Smooth muscle cell of the brain vasculature (primary cell): ENCODE data around the gene CEACAM21.
A peak's percentile ranks its signal among the peaks of the same experiment; 100 is the strongest.
"Not testable (repeated sequence)": the region's sequence is repeated elsewhere in the genome, so short reads cannot be mapped to it uniquely, and the experiment has no call there.

Experiments used
- DNase-seq: peaks from one replicate; pipeline ENCODE4 v3.0.0-alpha.2; 2012; ENCODE audit warnings: low read depth, low spot score

CEACAM21 gene

DNA sequence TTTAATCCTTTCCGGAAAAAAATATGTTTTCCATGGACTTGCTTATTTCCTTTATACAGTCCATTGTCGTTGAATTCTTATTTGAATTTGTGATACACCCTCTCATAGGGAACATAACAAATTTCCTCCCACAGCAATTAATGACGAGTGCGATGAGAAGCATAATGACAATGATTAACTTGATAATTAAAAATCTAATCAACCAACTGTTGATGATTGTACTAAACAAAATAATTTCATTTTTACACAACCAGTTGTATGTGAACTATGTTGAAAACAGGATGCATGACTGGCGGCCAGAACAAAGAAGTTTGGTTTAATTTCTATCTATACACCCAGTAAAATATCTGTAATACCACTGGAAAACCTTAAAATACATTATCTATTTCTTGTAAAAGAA is 26.1 kb upstream of the CEACAM21 start:
- DNase-seq = no peak

DNA sequence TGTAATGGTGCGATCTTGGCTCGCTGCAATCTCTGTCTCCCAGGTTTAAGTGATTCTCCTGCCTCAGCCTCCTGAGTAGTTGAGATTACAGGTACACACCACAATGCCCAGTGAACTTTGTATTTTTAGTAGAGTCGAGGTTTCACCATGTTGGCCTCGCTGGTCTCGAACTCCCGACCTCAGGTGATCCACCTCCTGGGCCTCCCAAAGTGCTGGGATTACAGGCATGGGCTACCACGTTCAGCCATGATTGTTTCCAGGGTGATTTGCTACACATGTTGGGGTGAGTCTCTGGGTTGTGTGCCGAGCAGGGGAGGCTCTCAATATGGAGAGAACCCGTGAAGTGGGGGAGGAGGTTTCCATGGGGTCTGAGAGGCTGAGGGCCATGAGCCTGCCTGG is 24.8 kb upstream of the CEACAM21 start:
- DNase-seq = no peak

DNA sequence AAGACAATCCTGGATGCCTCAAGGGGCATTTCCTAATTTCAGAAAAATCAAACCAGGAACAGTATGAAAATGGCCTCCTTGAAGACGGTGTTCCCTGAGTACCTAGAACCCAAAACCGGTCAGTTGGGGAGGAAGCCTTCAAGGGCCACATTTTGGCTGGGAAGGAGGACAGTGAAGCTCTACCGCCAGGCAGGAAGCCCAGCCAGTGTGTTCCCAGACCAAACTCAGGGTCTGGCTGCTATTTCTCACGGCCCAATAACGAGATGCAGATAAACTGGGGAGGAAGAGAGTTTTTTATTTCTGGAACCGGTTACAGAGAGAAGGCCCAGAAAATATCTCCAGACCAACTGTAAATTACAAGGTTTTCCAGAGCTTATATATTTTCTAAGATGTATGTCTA is 24.3 kb upstream of the CEACAM21 start:
- DNase-seq = no peak

DNA sequence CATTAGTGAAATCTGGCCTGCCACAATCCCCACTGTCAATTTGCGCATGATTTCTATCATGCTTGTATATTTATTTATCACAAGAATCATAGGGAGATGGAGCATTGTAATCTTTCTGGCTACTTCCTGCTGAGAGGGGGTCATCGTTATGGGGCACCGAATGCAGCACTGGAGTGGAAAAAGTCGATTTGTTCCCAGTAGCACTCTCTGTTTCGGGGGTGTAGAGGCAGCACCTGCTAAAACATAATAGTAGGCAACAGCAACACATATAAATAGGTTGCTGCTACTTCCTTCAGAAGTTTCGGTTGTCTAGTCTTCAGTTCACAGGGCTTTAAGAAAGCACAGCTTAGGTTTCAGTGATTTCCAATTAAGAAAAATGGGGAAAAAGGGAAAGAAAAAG is 23.4 kb upstream of the CEACAM21 start:
- DNase-seq = no peak

DNA sequence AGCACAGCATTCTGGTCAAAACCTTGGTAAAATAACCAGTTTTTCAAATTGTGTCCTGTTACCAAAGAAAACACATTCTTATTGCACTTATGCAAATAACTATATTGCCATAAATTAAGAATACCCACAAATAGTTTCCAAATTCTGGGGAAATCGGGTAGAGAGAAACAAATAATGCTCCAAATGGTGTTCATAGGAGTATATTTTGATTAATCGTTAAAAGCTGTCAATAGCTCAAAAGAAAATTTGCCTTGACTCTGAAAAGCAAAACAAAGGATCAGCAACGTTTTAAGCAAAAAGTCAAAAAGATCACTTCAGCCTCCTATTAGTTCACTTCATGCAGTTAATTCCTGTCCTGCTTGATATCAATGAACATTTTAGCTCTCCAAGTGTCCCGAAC is 22.2 kb upstream of the CEACAM21 start:
- no peak for DNase-seq

DNA sequence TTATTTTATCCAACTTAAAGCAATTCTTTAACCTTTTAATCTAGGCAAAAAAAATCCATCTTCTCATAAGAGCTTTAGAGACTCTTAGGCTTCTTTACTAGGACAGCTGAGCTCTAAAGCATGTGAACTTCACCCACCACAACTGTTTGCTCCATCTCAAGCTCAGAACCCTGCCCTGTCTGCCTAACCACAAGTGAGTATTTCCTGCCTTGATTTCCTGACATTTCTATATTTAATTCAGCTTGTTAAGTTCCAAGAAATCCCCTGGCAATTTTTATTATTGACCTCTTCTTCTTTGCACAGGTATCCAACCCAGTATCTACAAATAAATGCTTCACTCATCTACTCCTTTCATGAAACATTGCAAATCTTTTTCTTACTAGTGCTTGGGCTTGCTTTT is 21.1 kb upstream of the CEACAM21 start:
- DNase-seq = no peak

DNA sequence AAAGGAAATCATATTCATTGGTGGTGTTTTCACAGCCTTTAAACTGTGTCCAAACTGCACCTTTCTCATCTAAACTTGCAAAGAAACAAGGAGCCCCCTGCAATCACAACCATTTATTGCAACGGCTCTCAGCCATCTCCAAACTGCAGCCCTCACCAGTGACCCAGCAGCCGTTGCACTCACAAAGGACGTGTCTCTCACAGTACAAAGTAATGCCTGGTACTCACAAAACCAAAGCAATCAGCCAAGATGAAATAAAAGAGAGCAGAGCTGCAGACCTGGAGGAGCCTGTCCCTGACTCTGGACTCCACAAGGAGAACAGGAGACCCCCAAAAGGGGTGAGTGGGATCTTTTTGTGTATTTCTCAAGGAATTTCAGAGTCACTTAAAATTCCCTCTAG is 20.2 kb upstream of the CEACAM21 start:
- no peak for DNase-seq

DNA sequence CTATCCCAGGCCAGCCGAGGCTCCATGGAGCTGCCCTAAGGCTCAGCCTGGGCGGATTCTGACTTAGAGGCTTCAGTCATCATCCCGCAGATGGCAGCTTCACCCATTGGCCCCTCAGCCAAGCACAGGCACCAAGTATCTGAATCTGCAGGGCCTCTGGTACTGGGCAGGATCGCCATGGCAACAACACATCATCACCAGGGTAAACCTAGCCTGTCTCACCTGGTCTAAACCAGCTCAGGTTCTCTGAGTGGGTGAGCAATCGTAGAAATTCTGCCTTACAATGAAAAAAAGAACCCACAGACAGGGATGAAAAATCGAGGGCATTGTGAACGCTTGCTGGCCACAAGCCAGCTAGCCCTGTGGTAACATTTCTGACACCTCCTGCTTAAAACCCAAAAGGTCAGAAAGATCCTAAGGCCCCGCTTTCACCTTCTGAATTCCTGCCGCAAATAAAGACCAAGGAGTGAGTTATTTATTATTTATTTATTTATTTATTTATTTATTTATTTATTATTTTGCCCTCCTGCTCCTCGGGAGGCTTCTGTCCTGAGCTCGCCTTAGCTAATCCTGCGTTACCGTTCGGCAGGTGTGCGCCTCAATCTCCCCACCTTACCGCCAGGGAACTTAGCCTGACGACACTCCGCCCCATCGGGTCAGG is 12.0 kb upstream of the CEACAM21 start:
- no peak for DNase-seq

DNA sequence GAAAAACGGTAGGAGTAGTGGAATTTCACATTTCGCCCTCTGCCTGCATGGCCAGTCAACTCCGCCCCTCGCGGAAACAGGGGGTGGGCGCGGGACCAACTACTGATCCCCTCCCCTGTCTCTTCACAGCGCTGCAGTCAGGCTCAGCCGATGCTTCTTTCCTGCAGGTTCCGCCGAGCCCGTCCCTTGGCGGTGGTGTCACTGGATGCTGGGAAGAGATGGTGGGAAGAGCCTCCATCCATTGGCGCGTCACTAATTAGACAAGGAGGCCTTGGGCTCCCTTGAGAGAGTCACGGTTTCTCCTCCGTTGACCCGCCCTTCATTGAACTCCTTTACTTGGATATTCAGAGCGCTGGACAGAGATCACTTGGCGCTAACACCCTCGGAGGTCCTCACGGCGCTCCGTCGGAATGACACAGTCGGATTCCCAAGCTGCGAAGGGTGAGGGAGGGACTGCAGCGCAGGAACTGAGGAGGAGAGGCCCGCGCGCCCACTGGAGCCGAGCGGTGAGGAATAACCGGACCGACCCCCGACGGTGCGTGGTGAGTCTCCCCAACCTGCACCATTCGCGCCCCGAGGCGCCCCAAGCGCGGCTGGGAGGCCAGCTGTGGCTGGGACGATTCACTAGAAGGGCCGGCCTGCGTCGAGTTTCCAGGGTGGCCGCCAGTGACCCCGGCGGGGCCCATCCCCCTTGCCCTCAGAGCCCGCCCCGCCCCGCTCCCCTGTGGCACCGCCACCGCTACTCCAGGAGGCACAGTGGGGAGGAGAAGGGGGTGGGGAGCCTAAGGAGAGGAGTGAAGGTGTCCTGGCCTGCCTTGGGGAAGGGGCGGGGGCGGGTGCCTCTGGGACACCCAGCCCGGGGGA is 11.2 kb upstream of the CEACAM21 start:
- DNase-seq = no peak

DNA sequence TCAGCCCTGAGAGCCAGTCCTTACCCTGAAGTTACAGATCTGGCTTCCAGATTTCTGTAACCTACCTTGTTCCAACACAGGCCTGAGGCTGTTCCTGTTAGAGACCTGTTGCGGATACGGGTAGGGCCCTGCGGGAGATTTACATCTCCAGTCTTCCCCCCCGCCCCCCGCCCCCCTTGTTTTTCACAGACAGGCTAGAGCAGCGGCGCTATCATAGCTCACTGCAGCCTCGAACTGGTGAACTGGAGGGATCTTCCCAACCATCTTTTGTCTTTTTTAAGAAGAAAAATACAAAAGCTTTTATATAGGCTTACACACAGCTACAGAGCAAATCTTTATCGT is 10.6 kb upstream of the CEACAM21 start:
- DNase-seq = no peak

DNA sequence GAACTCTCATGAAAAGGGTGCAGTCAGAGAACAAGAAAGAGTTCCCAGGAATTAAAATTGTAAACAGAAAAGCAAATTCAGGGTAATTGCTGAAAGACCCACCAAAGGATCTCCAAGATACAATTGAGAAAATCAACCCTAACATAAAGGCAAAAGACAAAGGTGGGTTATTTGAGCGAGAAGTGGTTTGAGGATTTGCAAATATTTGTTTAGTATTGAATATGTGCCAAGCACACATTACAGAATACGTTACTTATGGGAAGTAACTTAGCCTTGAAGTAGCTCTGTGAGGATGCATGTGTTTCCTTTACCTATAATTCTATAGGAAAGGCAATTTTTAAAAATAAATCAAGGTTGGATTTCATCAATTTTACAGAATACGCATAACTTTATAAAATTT is 10.0 kb upstream of the CEACAM21 start:
- no peak for DNase-seq

DNA sequence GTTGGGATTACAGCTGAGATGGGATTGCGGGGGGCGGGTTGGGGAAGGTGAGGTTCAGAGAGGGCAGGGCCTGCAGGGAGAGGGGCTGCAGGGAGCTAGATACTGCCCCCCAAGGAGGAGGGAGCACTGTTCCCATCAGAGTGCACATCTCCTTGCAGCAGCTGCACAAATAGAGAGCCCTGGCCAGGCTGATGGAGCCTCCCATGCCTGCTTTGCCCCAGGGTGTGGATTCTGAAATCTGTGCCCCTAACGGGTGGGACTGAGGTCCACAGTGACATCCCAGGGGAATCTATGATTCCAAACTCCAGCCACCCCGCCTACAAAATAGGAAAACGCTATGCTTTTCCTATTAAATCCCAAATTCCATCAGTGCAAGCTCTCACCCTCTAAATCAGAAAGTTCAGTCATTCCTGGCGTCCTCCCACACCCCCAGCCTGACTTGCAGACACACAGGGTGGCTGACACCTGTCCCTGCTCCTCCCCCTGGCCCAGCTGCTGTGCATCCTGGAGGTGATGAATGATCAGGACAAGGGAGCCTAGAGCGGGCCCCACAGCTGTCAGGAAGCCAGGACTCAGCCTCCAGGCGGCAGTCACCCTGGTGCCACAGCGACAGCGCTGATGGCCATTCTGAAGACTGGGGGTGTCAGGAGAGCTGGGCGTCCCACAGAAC is 6.3 kb upstream of the CEACAM21 start:
- no peak for DNase-seq

DNA sequence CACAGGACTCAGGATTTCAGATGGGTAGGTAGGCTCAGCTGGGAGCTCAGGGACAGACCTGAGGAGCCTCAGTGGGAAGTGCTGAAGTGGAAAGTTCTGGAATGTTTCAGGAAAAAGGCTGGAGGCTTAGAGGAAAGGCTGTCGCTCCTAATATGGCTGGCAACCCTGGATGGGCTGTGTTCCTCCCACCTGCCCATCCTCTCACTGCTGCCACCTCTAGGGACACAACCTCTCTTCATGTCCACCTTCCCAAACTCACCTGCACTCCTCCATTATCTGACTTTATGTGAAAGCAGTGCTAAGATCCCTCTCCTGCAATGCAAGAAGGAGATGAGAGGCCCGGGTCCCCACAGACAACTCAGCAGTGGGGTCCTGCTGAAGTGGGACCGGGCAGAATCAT is 5.8 kb upstream of the CEACAM21 start:
- DNase-seq = no peak

DNA sequence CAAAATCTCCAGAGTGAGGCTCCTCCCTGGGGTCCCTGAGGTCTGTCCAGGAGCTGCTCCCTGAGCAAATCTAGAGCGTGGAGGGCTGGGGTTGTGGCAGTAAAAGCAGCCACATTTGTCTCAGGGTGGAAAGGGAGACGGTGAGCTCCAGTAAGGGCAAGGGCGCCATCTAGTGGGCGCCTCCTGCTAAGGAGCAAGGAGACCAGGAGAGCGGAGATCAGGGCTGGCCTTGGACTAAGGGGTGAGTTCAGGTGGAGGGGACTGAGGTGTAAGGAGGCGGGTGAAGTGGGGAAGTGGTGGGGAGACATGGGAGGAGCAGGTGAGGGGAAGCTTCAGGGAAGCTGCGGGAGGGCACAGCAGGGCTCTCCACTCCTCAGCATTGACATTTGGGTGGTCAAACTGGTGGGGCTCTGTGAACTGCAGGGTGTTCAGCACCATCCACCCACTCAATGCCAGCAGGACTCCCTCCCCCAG is 5.3 kb upstream of the CEACAM21 start:
- DNase-seq = peak; percentile 33

DNA sequence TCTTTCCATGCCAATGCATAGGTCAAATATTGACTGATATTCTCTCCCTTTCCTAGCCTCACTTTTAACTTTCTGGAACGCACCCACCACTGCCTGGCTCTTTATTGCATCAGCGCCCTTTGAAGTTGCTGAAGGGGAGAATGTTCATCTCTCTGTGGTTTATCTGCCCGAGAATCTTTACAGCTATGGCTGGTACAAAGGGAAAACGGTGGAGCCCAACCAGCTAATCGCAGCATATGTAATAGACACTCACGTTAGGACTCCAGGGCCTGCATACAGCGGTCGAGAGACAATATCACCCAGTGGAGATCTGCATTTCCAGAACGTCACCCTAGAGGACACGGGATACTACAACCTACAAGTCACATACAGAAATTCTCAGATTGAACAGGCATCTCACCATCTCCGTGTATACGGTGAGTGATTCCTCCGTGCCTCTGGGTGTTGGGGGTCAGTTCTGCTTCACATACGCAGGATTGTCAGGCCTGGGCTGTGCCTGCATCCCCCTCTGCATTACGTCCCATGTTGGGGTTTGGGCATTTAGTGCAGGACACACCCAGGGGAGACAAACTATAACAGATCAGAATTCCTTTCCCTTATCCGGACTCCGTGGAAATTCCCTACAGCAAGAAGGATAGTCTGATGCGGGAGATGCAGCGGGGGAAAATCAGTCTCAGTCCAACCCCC is 1.3 kb downstream of the CEACAM21 start:
- DNase-seq = no peak

DNA sequence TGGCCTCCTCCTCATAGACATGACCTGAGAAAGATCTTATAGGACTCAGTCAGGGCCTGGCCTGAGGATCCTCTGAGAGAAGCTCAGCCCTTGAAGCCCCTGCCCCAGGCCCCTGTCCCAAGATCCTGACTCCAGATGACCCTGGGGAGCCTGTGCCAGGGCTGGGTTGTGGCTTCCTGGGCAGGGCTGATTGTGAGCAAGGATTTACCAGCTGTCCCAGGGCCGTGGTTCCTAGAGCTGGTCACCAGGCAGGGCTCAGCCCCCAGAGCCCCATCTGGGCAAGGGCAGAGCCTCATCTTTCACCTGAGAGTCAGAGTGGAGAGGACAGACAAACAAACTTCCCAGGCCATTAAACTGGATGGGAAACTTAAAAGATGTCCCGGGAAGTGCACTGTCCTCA is 1.9 kb downstream of the CEACAM21 start:
- DNase-seq = no peak

DNA sequence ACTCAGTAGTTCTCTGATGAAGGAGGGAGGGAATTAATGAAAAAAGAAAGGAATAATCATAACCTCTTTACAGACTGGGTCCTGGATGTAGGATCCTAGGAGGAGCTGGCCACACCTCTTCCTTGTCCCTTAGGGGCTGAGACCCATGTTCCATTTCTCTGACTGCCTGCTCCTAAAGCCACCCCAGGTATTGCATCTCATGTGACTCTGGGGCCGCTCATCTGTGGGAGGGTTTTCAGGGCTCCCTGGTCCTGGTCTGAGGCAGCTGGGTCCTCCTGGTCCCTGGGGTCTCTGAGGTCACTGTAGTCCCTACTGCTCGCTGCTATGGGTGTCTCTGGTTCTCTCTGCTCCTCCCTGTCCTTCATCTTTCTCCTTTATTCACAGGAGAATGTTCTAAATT is 2.9 kb downstream of the CEACAM21 start:
- DNase-seq = no peak

DNA sequence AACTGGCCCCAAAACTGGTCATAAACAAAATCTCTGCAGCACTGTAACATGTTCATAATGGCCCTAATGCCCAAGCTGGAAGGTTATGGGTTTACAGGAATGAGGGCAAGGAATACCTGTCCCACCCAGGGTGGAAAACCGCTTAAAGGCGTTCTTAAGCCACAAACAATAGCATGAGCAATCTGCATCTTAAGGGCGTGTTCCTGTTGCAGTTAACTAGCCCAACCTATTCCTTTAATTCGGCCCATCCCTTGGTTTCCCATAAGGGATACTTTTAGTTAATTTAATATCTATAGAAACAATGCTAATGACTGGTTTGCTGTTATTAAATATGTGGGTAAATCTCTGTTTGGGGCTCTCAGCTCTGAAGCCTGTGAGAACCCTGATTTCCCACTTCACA is 5.1 kb downstream of the CEACAM21 start:
- DNase-seq = not testable (repeated sequence)

DNA sequence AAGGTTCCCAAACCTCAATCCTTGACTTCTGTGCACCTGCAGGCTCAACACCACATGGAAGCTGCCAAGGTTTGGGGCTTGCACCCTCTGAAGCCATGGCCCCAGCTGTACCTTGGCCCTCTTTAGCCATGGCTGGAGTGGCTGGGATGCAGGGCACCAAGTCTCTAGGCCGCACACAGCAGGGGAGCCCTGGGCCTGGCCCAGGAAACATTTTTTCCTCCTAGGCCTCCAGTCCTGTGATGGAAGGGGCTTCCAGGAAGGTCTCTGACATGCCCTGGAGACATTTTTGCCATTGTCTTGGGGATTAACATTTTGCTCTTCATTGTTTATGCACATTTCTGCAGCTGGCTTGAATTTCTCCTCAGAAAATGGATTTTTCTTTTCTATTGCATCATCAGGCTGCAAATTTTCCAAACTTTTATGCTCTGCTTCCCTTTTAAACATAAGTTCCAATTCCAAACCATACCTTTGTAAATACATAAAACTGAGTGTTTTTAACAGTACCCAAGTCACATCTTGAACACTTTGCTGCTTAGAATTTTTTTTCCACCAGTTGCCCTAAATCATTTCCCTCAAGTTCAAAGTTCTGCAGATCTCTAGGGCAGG is 6.7 kb downstream of the CEACAM21 start:
- DNase-seq = not testable (repeated sequence)

DNA sequence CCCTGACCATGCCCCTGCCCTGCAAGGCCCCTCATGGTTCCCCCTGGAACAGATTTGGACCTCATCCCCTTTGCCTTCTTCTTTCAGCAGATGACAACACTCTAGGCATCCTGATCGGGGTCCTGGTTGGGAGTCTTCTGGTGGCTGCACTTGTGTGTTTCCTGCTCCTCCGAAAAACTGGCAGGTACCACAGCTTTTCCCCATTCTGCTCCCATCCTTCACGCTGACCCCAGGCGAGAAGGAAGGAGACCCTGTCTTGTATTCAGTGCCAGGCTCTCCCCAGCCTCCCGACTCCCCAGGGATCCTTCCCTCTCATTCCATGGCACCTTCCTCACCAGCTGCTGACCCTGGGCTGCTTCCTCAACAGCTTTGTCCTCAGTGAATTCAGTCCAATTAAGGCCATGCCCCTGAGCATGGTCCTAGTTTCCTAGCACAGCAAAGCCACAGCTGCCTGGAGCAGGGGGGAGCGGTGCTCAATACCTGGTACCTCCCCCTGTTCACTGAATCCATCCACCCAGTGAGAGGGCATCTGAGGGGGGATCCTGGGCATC is 8.4 kb downstream of the CEACAM21 start:
- DNase-seq = no peak

DNA sequence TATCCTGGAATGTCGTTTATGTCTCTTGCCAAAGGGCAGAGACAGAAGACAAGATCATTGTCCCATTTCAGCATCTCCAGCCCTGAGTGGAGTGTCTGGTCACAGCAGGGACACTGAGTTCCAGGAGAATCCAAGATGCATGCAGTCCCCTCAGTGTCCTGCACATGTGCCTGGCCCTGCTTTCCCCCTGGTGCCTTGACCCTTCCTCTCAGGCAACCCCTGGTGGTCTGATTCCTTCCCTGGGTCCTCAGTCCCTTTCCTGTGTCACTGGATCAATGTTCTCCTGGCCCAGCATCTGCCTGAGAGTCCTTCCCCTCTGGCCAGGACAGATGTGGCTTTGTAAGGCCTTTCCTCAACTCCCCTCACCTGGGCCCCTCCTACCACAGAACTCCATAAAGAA is 9.0 kb downstream of the CEACAM21 start:
- no peak for DNase-seq
